Skin epidermis (tissue), 12 donors: ENCODE results near the gene METTL2A.
"Not testable (repeated sequence)": the region's sequence is repeated elsewhere in the genome, so short reads cannot be mapped to it uniquely, and the experiment has no call there.

ENCODE experiments used
- H3K27ac ChIP-seq, 21 experiments: fragments of 200-600 bp; sonication (generic) in 11 of 21; one replicate each; pipeline ENCODE4 v1.5.0; 2020; ENCODE audit warnings: mild to moderate bottlenecking in 3 of 21, inconsistent platforms in 2 of 21, moderate library complexity in 2 of 21
- H3K4me3 ChIP-seq, 7 experiments: fragments of 200-600 bp; sonication (generic) in 2 of 7; one replicate each; pipeline ENCODE4 v1.5.0; 2020; ENCODE audit warnings: inconsistent platforms in 2 of 7, mild to moderate bottlenecking in 2 of 7, moderate library complexity in 1 of 7

The METTL2A gene

DNA sequence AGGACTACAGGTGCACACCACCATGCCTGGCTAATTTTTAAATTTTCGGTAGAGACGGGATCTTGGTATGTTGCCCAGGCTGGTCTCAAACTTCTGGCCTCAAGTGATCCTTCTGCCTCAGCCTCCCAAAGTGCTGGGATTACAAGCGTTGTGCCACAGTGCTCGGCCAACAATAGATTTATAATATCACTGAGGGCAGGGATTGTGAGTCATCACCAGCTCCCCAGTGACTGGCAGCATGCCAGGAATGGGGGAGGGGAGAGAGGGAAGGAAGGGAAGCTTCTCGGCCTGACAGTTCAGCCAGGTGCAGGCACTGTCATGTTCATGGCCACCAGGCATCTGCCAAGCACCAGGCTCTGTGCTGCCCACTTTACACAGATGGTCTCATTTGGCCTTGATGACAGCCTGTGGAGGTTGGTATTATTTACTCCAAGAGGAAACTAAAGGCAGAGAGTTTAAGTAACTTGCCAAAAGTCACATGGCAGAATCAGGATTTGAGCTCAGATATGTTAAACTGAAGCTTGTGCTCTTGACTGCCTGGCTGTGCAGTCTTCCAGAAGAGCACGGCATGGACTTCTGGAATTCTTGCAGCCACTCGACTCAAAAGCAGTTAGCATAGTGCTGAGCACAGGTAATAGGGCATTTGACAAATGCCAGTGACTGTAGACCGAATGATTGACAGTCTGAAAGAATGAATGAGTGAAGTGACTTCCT lies 47.1 kb downstream of the METTL2A start:
- H3K27ac ChIP-seq, result peak overlapping the region in 8 of 21 experiments; percentile 3 to 49 (median 22)
- not testable (repeated sequence) for H3K4me3 ChIP-seq

DNA sequence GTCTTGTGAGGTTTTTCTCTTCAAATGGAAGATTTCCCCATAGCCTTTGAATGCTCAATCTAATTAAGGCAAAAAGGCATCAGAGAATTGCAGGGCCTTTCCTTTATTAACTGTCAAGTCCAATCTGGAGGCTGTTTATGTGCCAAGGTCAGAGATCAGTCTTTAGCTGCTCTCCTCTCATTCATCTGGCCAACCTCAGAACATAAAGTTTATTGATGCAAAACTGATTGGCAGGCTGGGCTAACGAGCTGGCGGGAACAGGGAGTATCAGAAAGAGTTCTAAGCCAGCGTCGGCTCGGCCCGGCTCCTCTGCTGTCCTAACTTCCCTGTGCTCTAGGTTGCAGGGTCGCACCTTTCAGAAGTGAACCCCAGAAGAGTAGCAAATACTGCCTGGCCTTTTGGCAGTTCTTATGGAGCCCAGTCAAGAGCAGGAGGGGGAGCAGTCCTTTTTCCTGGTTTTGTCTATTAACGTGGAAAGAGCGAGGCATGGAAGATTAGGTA lies 47.7 kb downstream of the METTL2A start:
- not testable (repeated sequence) for H3K4me3 ChIP-seq
- peak overlapping the region in 1 of 21 experiments; percentile 35 for H3K27ac ChIP-seq

DNA sequence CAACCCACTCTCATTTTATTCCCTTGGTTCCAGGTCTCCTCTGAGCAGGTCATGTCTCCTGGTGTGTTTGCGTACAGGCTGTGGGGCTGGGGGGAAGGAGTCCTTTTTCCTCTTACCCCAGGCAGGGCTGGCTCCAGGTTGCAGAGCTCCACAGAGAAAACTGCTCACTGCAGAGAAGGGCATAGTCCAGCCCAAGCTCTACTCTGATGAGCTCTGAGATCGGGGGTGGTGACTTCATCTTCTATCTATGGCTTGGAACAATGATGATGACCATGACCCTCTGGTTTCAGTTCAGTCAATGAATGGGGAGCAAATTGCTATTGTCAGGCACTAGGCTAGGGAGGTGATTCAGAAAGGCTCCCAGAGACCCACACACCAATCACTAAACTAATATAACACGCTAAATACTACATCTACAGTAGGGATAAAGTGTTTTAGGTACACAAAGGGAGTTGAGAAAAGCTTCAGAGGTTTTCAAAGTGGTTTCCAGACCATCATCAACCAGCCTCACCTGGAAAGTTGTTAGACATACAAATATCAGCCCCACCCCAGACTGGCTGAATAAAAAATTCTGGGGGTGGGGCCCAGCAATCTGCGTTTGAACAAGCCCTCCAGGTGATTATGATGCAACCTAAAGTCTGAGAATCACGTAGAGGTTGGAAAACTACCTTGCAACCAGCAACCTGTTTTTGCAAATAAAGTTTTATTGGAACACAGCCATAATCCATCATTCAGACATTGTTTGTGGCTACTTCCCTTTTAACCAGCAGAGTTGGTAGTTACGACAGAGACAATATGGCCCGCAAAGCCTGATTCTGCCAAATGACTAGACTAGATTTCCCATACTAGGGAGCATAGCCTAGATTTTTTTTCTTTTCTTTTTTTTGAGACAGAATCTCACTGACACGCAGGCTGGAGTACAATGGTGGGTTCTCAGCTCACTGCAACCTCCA lies 49.6 kb downstream of the METTL2A start:
- H3K4me3 ChIP-seq, result not testable (repeated sequence)
- H3K27ac ChIP-seq, result peak overlapping the region in 3 of 21 experiments; percentile 2 to 45 (median 6)

DNA sequence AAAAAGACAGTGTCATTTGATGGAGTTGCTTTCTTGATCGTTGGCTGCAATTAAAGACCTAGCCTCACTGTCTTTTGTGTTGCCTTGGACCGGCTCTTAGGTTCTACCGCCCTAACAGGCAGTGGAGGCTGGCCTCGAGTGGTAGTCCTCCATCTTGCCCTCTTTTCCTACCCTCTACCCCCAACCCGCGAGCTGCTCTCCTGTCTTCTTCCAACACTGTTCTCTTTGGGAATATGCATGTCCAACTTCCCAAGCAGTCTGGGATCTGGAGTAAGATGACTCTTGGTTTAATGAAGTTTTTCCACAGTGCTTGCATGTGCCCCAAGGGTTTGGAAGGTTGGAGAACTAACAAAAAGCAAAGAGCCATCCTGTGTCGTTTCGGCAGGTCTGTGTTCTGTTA lies 53.4 kb downstream of the METTL2A start:
- Histone ChIP-seq H3K27ac (peak overlapping the region in 14 of 21 experiments; percentile 84 to 100 (median 97)), H3K4me3 (peak overlapping the region in 5 of 7 experiments; percentile 65 to 91 (median 83))

DNA sequence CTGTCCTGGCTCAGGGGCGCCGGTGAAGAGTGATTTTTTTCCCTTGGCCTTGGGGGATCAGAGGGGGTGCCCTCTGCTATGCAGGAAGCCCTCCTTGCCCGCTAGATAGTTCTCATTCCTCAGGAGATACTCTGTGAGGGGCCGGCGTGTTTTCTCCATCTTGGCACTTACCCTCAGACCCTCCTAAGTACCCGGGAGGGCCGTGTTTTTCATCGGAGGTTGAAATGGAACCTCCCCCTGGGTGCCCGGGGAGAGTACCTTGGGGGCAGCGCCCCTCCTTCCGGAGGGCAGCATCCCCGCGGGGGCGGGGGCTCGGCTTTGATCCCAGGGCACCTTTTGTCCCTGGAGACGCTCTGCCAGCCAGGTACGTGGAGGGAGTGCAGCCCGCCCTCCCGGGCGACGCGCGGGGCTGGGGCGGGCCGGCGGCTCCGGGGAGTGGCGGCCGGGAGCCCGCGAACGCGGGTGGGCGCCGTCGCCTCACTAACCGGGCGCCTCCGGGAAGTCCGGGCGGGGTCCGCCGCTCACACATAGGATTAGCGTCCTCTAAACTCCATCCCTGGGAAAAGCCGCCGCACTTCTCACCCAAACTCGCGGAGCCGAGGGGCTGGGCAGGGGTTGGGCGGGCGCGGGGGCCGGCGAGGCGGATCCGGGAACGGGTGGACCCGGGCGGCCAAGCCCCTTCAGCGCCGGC lies 54.2 kb downstream of the METTL2A start:
- Histone ChIP-seq H3K4me3 (peak overlapping the region; percentile 63 to 91 (median 78)), H3K27ac (peak overlapping the region; percentile 66 to 100 (median 97))

DNA sequence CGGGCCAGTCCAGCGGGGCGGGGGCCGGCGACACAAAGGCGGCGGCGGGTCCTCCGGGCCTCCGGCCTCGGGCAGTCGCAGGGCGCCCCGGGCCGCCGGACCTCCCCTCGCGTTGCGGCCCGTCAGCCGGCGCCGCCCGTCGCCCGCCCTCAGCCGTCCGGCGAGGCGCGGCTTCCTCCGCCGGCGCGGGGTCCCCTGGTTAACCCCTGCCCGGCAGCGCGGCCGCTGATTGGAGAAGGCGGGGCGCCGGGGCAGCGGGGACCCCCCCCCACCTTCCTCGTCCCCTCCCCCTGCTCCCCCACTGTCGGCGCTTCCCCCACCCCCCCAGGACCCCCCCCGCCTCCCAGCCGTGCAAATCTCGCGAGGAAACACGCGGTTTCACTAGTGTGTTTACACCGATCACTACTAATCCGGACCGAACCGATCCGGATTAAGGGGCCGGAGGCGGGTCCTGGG lies 54.8 kb downstream of the METTL2A start, which contains the start of gene TLK2:
Gene TLK2, plus strand, starts transcription at position 402 of the 456 bp plus-strand sequence. CDS start 2,301 bp downstream, outside the sequence.
- Histone ChIP-seq H3K4me3 (peak within 1 kb of the TSS; percentile 63 to 91 (median 78)), H3K27ac (peak within 1 kb of the TSS; percentile 87 to 100 (median 97))

DNA sequence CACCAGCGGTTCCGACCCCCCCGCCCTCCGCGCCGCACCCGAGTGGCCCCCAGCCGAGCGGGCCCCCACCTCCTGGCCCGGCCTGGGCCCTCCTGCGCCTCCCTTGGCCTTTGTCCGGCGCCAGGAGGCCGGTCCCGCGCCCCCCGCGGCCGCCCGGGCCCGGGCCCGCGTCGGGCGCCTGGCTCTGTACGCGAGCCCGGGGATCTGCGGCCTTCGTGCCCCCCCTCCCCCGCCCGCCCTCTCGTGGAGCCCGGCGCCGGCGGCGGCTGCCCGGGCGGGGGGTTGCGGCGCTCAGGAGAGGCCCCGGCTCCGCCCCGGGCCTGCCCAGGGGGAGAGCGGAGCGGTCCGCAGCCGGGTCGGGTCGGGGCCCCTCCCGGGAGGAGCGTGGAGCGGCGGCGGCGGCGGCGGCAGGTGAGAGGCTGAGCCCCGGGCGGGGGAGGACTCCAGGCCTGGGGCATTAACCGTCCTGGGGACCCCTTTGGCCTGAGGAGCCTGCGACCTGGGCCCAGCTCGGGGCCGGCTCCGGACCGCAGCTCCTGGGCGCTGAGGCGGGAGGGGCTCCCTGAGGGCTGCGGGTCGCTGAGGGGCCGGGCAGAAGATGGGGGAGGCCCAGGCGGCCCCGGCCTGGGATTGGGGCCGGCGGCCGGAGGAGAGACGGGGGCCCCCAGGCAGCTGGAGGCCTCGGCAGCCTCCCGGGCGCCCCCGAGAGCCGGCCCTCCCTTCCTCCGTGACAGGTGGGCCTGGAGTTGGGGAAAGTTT lies 55.4 kb downstream of the METTL2A start:
- peak overlapping the region; percentile 86 to 100 (median 97) for H3K27ac ChIP-seq

DNA sequence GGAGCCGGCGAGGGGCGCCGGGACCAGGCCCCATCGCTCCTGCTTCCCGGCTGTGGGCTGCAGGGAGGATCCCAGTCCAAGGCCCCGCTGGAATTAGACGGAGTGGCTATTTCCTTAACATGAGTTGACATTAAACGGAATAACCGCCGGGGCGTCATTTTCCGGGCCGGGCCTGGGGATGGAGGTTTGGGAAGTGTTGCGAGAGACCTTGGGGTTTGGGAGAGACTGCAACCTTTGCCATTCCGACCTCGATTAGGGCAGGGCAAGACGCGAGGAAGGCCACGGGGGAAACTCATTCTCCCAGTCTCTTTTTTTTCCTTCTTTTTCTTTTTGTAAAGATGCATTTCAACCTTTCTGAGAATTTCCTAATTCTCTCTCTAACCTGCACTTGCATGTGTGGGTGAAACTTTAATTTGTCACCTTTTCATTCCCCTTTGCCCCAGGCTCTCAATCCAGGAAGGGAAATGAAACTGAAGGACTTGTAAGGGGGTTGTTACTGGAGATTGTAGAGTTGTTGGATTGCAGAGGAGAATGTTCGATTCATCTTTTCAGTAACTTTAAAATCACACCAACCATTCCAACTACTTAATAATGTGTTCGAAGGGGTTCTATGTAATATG lies 56.1 kb downstream of the METTL2A start:
- Histone ChIP-seq H3K27ac (peak overlapping the region; percentile 86 to 100 (median 97)), H3K4me3 (peak overlapping the region; percentile 63 to 91 (median 78))

More for the DNA sequence above, 55.4 kb downstream of the METTL2A start:
- H3K4me3 ChIP-seq, result peak overlapping the region; percentile 63 to 91 (median 78)

DNA sequence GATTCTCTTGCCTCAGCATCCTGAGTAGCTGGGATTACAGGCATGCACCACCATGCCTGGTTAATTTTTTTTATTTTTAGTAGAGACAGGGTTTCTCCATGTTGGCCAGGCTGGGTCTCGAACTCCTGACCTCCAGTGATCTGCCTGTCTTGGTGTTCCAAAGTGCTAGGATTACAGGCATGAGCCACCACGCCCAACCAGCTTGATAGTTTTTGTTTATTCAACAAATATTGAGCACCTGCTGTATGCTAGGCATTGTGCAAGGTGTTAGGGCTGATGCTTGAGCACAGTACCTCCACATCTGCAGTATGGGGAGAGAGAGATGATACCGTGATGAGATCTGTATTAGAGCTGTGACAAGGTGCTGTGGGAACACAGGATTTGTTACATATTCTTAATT lies 58.9 kb downstream of the METTL2A start:
- H3K4me3 ChIP-seq, H3K27ac ChIP-seq: not testable (repeated sequence)

DNA sequence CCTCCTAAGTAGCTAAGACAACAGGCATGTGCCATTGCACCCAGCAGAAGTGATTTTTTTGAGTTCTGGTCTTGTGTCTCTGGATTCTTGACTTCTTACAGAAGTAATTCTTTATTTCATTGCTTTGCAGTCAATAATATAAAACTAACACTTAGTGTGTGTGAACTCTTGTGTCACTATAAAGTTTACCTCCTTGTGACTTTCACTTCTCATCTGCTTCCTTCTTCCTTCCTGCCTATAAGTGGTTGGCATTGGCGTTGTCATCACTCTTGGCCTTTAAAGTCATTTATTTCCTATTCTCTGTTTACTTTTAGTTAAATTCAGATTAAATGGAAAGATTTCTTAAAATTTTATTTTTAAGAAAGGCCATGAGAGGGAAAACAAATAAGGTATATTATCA lies 67.3 kb downstream of the METTL2A start:
- H3K4me3 ChIP-seq, H3K27ac ChIP-seq: not testable (repeated sequence)

DNA sequence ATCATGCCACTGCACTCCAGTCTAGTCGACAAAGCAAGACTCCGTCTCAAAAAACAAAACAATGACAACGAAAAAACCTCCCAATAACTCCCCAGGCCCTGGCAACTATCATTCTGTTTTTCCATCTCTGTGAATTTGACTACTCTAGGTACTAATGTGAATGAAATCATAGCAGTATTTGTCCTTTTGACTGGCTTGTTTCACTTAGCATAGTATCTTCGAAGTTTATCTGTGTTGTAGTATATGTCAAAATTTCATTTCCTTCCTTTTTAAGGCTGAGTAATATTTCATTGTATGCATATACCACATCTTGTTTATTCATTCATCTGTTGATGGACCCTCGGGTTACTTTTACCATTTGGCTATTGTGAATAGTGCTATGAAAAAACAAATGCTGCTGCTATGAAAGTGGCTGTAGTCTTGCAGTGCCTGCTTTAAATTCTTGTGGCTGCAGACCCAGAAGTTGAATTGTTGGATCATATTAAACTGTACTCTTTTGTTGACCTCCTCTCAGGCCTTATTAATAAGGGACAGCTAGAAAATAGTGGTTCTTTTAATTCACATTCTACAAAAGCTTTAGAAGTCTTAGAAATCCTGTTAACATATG lies 69.5 kb downstream of the METTL2A start:
- not testable (repeated sequence) for H3K4me3 ChIP-seq, H3K27ac ChIP-seq

DNA sequence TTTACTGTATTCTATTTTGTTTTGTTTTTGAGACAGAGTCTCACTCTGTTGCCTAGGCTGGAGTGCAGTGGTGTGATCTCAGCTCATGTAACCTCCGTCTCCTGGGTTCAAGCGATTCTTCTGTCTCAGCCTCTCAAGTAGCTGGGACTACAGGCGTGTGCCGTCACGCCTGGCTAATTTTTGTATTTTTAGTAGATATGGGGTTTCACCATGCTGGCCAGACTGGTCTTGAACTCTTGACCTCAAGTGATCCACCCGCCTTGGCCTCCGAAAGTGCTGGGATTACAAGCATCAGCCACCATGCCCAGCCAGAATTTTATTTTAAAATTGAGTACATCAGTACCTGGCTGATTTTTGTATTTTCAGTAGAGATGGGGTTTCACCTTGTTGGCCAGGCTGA lies 70.4 kb downstream of the METTL2A start:
- H3K27ac ChIP-seq, H3K4me3 ChIP-seq: not testable (repeated sequence)

DNA sequence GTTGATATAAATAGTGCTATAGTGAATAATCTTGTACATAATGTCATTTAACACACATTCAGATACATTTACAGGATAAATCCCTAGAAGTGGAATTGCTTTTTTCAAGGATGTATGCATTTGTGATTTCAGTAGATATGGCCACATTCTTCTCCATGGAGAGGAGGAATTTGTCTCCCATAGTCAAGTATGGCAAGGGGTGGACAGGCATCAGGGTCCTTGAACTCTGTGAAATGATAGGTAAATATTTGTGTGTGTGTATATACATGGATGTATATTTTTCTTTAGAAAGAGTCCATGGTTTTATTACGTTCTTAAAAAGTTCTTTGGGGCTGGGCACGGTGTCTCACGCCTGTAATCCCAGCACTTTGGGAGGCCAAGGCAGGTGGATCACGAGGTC lies 72.6 kb downstream of the METTL2A start:
- H3K27ac ChIP-seq, H3K4me3 ChIP-seq: not testable (repeated sequence)

DNA sequence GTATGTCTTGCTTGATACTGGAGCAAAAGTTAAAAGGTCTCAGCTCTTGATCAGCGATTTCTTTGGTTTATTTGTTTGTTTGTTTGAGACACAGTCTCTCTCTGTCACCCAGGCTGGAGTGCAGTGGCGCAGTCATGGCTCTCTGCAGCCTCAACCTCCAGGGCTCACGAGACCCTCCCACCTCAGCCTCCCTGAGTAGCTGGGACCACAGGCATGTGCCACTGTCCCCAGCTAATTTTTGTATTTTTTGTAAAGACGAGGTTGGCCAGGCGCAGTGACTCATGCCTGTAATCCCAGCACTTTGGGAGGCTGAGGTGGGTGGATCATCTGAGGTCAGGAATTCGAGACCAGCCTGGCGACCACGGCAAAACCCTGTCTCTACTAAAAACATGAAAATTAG lies 75.1 kb downstream of the METTL2A start:
- not testable (repeated sequence) for H3K4me3 ChIP-seq, H3K27ac ChIP-seq
